Adrenal gland (tissue), 12 donors: ENCODE data around the gene AKT3. TPM values are rescaled to one million over a fixed set of nuclear protein-coding genes. Genes with fewer than 3 reads are reported as not detected.

Experiments used
- DNase-seq, 7 donors: peaks; one replicate each; pipeline ENCODE4 v3.0.0-alpha.2; 2019 to 2020
- H3K27ac ChIP-seq, 5 donors: fragments of 200-600 bp; sonication (generic) in 4 of 5; 1 replicate in 3 of 5; 2 replicates in 2 of 5; pipeline versions ENCODE4 v1.5.1 to v1.8.0; 2016 to 2020; ENCODE audit warnings: mild to moderate bottlenecking in 1 of 5
- H3K27me3 ChIP-seq: fragments of 200-600 bp; 2 replicates; pipeline ENCODE4 v1.8.0; 2021
- H3K36me3 ChIP-seq, 2 donors: fragments of 200-600 bp; replicated peaks in 1 of 2; 1 replicate in 1 of 2; 2 replicates in 1 of 2; pipeline versions ENCODE4 v1.5.1 to v1.8.0; 2018 to 2022
- H3K4me1 ChIP-seq, 2 donors: fragments of 200-600 bp; replicated peaks in 1 of 2; 1 replicate in 1 of 2; 2 replicates in 1 of 2; pipeline versions ENCODE4 v1.5.1 to v1.8.0; 2018 to 2021
- H3K4me3 ChIP-seq, 4 donors: fragments of 200-600 bp; sonication (generic) in 3 of 4; one replicate each; pipeline ENCODE4 v1.5.1; 2016 to 2018
- H3K9me3 ChIP-seq, 3 donors: fragments of 200-600 bp; sonication (generic) in 1 of 3; replicated peaks in 1 of 3; 1 replicate in 2 of 3; 2 replicates in 1 of 3; pipeline versions ENCODE4 v1.5.1 to v1.8.0; 2016 to 2021
- POLR2A ChIP-seq, 2 donors: fragments of 450-650 bp; IDR thresholded peaks; one replicate each; pipeline ENCODE4 v1.6.1; 2017; ENCODE audit warnings: antibody characterized with exemption in 2 of 2, mild to moderate bottlenecking in 2 of 2, moderate library complexity in 1 of 2
- WGBS, 4 donors: extraction: QIAGEN DNeasy Blood & Tissue Kit in 2 of 4; methylation state at CpG; one replicate each; pipeline versions ENCODE4 v1.1.5 to v1.1.7; 2013 to 2017; 5-methylcytosine and 5-hydroxymethylcytosine counted together
- intact Hi-C, 2 donors: fragments of 100-400 bp; cut with DNase I; formaldehyde crosslinking; loops; one replicate each; pipeline versions ENCODE4 v1.14.1 to v1.15.0; 2022 to 2023
- polyA plus RNA-seq, 3 donors: library from polyadenylated mRNA; stranded (reverse); fragments of 200-250 nt in 2 of 3; fragments of 350-450 nt in 1 of 3; fragmentation: Illumina TruSeq in 1 of 3; extraction: RNeasy Lipid Tissue Mini Kit (QIAGEN cat#74804) in 1 of 3; gene quantifications; one replicate each; pipeline ENCODE4 v1.2.3, GENCODE V29; 2013 to 2014
- total RNA-seq, 9 donors: library from RNA; depleted of rRNA in 4 of 9; stranded (reverse); fragments of >200 nt in 4 of 9; fragments of 120-200 nt in 1 of 9; fragmentation: NEBNext Ultra II Directional in 1 of 9; extraction: Animal tissue kit (Norgen Biotek cat#: 25700) in 1 of 9; gene quantifications; one replicate each; pipeline versions ENCODE4 v1.1.0 to v1.2.4, GENCODE V29; 2013 to 2023
- TF ChIP-seq, protein P1 (sequence below), 6 experiments: fragments of 450-650 bp in 4 of 6; fragments of 200-600 bp in 2 of 6; sonication (generic) in 1 of 6; IDR thresholded peaks; 1 replicate in 5 of 6; 2 replicates in 1 of 6; pipeline versions ENCODE4 v1.5.1 to v1.8.0; 2016 to 2021; ENCODE audit warnings: antibody characterized with exemption in 6 of 6, mild to moderate bottlenecking in 2 of 6, moderate library complexity in 1 of 6
- donor health status: healthy with polysubstance abuse.
- donor health status: Bipolar disorder and iron deficiency.
- donor health status: DM: yes; HTN: yes; CAD: no.
- donor health status: DM: no; HTN: no; CAD: no.
- donor health status: DM: no; HTN: no; CAD: no.
- donor health status: DM: yes; HTN: yes; CAD: no.

The AKT3 gene
- total and polyA plus RNA-seq, 12 donors: 11.4 to 82.3 (median 32.4) TPM

DNA sequence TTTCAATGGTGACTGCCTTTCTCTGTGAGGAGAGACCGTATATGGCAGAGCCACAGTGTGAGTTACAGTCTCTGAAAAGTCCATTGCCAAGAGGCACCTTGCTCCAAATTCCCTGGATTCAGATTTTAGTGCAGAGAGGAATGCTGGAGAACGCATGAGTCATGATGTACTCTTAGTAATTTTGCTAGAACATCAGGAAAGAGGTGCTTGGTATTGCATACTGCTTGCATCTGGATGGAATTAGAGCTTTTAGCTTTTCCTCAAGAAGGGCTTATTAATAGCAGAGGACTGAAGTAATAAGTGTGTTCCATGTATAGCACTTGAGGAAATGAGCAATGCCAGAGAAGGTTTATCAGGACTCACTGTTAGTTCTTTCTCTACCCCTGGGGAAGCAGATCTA lies 40.5 kb upstream of the AKT3 start:
- Histone ChIP-seq H3K9me3 (no peaks in the 10 kb centered on the region), H3K4me1 (no peaks in the 10 kb centered on the region), H3K27me3 (peaks cover 3% of the 10 kb centered on the region), H3K36me3 (no peaks in the 10 kb centered on the region), H3K27ac (no peak overlapping the region), H3K4me3 (no peak overlapping the region)
- 56 to 76% (median 61%) methylated on average over 2 of the region's 2 CpGs for WGBS, 4 donors
- TF ChIP-seq, protein P1, sequence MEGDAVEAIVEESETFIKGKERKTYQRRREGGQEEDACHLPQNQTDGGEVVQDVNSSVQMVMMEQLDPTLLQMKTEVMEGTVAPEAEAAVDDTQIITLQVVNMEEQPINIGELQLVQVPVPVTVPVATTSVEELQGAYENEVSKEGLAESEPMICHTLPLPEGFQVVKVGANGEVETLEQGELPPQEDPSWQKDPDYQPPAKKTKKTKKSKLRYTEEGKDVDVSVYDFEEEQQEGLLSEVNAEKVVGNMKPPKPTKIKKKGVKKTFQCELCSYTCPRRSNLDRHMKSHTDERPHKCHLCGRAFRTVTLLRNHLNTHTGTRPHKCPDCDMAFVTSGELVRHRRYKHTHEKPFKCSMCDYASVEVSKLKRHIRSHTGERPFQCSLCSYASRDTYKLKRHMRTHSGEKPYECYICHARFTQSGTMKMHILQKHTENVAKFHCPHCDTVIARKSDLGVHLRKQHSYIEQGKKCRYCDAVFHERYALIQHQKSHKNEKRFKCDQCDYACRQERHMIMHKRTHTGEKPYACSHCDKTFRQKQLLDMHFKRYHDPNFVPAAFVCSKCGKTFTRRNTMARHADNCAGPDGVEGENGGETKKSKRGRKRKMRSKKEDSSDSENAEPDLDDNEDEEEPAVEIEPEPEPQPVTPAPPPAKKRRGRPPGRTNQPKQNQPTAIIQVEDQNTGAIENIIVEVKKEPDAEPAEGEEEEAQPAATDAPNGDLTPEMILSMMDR (IDR thresholded peaks at IDR 0.05): no peak
- TF ChIP-seq POLR2A (IDR thresholded peaks at IDR 0.05): no peak
- intact Hi-C loops: no loop called here
- DNase-seq: no peak

DNA sequence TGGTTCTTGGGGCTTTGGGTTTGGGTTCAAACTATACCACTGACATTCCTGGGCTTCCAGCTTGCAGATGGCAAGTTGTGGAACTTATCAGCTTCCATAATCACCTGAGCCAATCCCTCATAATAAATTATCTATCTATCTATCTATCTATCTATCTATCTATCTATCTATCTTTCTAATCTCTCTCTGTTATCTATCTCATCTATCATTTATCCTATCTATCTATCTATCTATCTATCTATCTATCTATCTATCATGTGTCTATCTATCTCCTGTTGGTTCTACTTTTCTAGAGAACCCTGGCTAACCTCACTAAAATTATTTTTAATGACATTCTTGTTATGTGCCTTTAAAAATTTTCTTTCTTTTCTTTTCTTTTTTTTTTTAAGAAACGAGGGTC lies 35.8 kb upstream of the AKT3 start:
- no peaks in the 10 kb centered on the region for H3K9me3 ChIP-seq
- no peaks in the 10 kb centered on the region for H3K4me1 ChIP-seq
- H3K27ac ChIP-seq: no peak overlapping the region
- no peaks in the 10 kb centered on the region for H3K27me3 ChIP-seq
- no peak overlapping the region for H3K4me3 ChIP-seq
- H3K36me3 ChIP-seq: no peaks in the 10 kb centered on the region
- WGBS, 4 donors: 22 to 53% (median 38%) methylated on average over 1 of the region's 1 CpG
- intact Hi-C loops: no loop called here
- TF ChIP-seq POLR2A (IDR thresholded peaks at IDR 0.05): no peak
- TF ChIP-seq, protein P1 (IDR thresholded peaks at IDR 0.05): no peak
- no peak for DNase-seq

DNA sequence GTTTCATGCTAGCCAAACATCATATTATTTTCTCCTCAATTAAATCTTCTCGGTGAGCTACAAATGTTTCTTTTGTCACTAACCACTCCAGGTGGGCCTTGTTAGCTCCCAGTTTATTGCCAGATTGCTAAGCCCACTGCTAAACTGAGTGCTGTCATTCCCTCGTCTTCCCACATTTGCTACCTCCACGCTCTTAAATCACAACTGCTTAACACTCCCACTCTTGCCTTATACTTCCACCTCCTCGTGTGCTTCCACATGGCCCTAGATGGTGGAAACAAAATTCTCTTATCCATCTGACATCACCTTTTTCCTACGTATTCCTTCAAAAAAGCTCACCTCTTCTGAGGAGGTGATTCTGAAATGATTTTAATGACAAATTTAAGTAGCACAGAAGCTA lies 34.6 kb upstream of the AKT3 start:
- intact Hi-C loops: no loop called here
- 62 to 69% (median 66%) methylated on average over 5 of the region's 5 CpGs for WGBS, 4 donors

GRCh38 chr1:243883551-243883950 lies 33.5 kb upstream of the AKT3 start:
- intact Hi-C loops: no loop called here
- H3K4me3 ChIP-seq: no peak overlapping the region
- H3K27me3 ChIP-seq: no peaks in the 10 kb centered on the region
- WGBS, 4 donors: 85 to 89% (median 86%) methylated on average over 2 of the region's 2 CpGs
- H3K9me3 ChIP-seq: no peaks in the 10 kb centered on the region
- no peak overlapping the region for H3K27ac ChIP-seq
- no peak for TF ChIP-seq POLR2A (IDR thresholded peaks at IDR 0.05)
- TF ChIP-seq, protein P1 (IDR thresholded peaks at IDR 0.05): no peak
- H3K36me3 ChIP-seq: no peaks in the 10 kb centered on the region
- no peaks in the 10 kb centered on the region for H3K4me1 ChIP-seq
- no peak for DNase-seq

More for the DNA sequence above, 34.6 kb upstream of the AKT3 start:
- H3K4me1 ChIP-seq: no peaks in the 10 kb centered on the region
- no peak for TF ChIP-seq POLR2A (IDR thresholded peaks at IDR 0.05)
- TF ChIP-seq, protein P1 (IDR thresholded peaks at IDR 0.05): no peak
- no peak overlapping the region for H3K27ac ChIP-seq
- no peak overlapping the region for H3K4me3 ChIP-seq
- H3K36me3 ChIP-seq: no peaks in the 10 kb centered on the region
- no peaks in the 10 kb centered on the region for H3K27me3 ChIP-seq
- H3K9me3 ChIP-seq: no peaks in the 10 kb centered on the region
- no peak for DNase-seq
